Erythroblast (primary cell): ENCODE data around the gene OPN3.

Experiments
- DNase-seq, 2 experiments: peaks; one replicate each; lab custom pipeline; 2025; lab: John Stamatoyannopoulos, UW
- GATA1 ChIP-seq: IDR thresholded peaks from 2 replicates; pipeline ENCODE4 v1.6.1; 2011; ENCODE audit warnings: low read depth, mild to moderate bottlenecking, control low read depth, low read length, moderate library complexity
- POLR2A ChIP-seq: IDR thresholded peaks from 2 replicates; pipeline ENCODE4 v1.6.1; 2011; ENCODE audit warnings: mild to moderate bottlenecking, low read length

Gene OPN3

GRCh38 chr1:241600496-241600901 lies 39.7 kb downstream of the OPN3 start:
- DNase-seq, result no peak
- TF ChIP-seq POLR2A, result no peak
- no peak for TF ChIP-seq GATA1

GRCh38 chr1:241598249-241598648 lies 41.9 kb downstream of the OPN3 start:
- no peak for DNase-seq
- no peak for TF ChIP-seq GATA1

- TF ChIP-seq GATA1 (no peak), POLR2A (no peak)
- DNase-seq, result no peak
Measured at GRCh38 chr1:241596633-241597032, 43.5 kb downstream of the OPN3 start.

- DNase-seq, result no peak
- TF ChIP-seq GATA1 (no peak), POLR2A (no peak)
Measured at GRCh38 chr1:241593186-241593585, 47.0 kb downstream of the OPN3 start.

- no peak for DNase-seq
- TF ChIP-seq POLR2A, result no peak
- no peak for TF ChIP-seq GATA1
Measured at GRCh38 chr1:241592273-241592958, 47.8 kb downstream of the OPN3 start.

GRCh38 chr1:241591736-241592135 lies 48.4 kb downstream of the OPN3 start:
- no peak for DNase-seq
- TF ChIP-seq GATA1, result no peak
- TF ChIP-seq POLR2A, result no peak

GRCh38 chr1:241591317-241591716 lies 48.9 kb downstream of the OPN3 start:
- no peak for DNase-seq
- no peak for TF ChIP-seq GATA1
- no peak for TF ChIP-seq POLR2A

GRCh38 chr1:241590719-241591118 lies 49.5 kb downstream of the OPN3 start:
- TF ChIP-seq GATA1 (no peak), POLR2A (no peak)
- DNase-seq, result no peak

GRCh38 chr1:241589521-241589920 lies 50.6 kb downstream of the OPN3 start:
- DNase-seq, result no peak
- TF ChIP-seq POLR2A (no peak), GATA1 (no peak)

- DNase-seq, result no peak
- no peak for TF ChIP-seq GATA1
- TF ChIP-seq POLR2A, result no peak
Measured at GRCh38 chr1:241586905-241587512, 53.2 kb downstream of the OPN3 start.

- DNase-seq, result no peak
- TF ChIP-seq GATA1 (no peak), POLR2A (no peak)
Measured at GRCh38 chr1:241582921-241583321, 57.2 kb downstream of the OPN3 start.

- no peak for DNase-seq
- no peak for TF ChIP-seq GATA1
Measured at GRCh38 chr1:241579434-241579833, 60.7 kb downstream of the OPN3 start.

- DNase-seq, result no peak
Measured at GRCh38 chr1:241574154-241574553, 66.0 kb downstream of the OPN3 start.

GRCh38 chr1:241569848-241570247 lies 70.3 kb downstream of the OPN3 start:
- DNase-seq, result no peak
- TF ChIP-seq POLR2A, result no peak
- TF ChIP-seq GATA1, result no peak

More at GRCh38 chr1:241574154-241574553, 66.0 kb downstream of the OPN3 start:
- no peak for TF ChIP-seq GATA1
- no peak for TF ChIP-seq POLR2A

- no peak for TF ChIP-seq GATA1
- no peak for TF ChIP-seq POLR2A
- no peak for DNase-seq
Measured at GRCh38 chr1:241560849-241561187, 79.4 kb downstream of the OPN3 start.
